Fibroblast of lung (primary cell): ENCODE measurements around the gene PPFIBP1. TPM values are rescaled to one million over a fixed set of nuclear protein-coding genes. Genes with fewer than 3 reads are reported as not detected.

Experiments
- DNase-seq, 2 donors: peaks; one replicate each; pipeline versions ENCODE4 v3.0.0 to v3.0.0-alpha.2; 2010; ENCODE audit warnings: low read depth in 2 of 2
- H2AFZ ChIP-seq: 2 replicates; pipeline ENCODE4 v1.5.1; 2012; ENCODE audit warnings: low read length, control low read depth, inconsistent platforms
- H3K27ac ChIP-seq: 2 replicates; pipeline ENCODE4 v1.5.1; 2011; ENCODE audit warnings: low read length, control low read depth; ENCODE audit not compliant: insufficient read depth
- H3K27me3 ChIP-seq: 2 replicates; pipeline ENCODE4 v1.5.1; 2011; ENCODE audit warnings: mild to moderate bottlenecking, low read length; ENCODE audit not compliant: control insufficient read depth, insufficient read depth
- H3K36me3 ChIP-seq: 2 replicates; pipeline ENCODE4 v1.5.1; 2011; ENCODE audit warnings: low read length; ENCODE audit not compliant: control insufficient read depth, insufficient read depth
- H3K4me1 ChIP-seq: 2 replicates; pipeline ENCODE4 v1.5.1; 2011; ENCODE audit warnings: low read length; ENCODE audit not compliant: control insufficient read depth, insufficient read depth; ENCODE audit errors: extremely low read depth
- H3K4me2 ChIP-seq: 2 replicates; pipeline ENCODE4 v1.5.1; 2011; ENCODE audit warnings: low read length, control low read depth; ENCODE audit not compliant: insufficient read depth; ENCODE audit errors: extremely low read depth
- H3K4me3 ChIP-seq, 4 experiments: fragments of 200-600 bp in 1 of 4; sonication (generic) in 1 of 4; replicated peaks in 1 of 4; 2 replicates each; pipeline ENCODE4 v1.5.1; 2011 to 2016; ENCODE audit warnings: low read length in 4 of 4, low read depth in 3 of 4, mild to moderate bottlenecking in 3 of 4, control low read depth in 2 of 4, inconsistent platforms in 1 of 4, mixed read lengths in 1 of 4; ENCODE audit not compliant: insufficient read depth in 1 of 4; ENCODE audit errors: control extremely low read depth in 1 of 4
- H3K79me2 ChIP-seq: 2 replicates; pipeline ENCODE4 v1.5.1; 2012; ENCODE audit warnings: mild to moderate bottlenecking, low read length, inconsistent platforms; ENCODE audit not compliant: control insufficient read depth, insufficient read depth
- H3K9ac ChIP-seq: 2 replicates; pipeline ENCODE4 v1.5.1; 2011; ENCODE audit warnings: mild to moderate bottlenecking, low read length, control low read depth; ENCODE audit not compliant: insufficient read depth
- H3K9me3 ChIP-seq: 2 replicates; pipeline ENCODE4 v1.5.1; 2012; ENCODE audit warnings: low read depth, low read length; ENCODE audit not compliant: control insufficient read depth, insufficient read depth
- H4K20me1 ChIP-seq: 2 replicates; pipeline ENCODE4 v1.5.1; 2011; ENCODE audit warnings: low read length; ENCODE audit not compliant: control insufficient read depth, insufficient read depth; ENCODE audit errors: extremely low read depth
- CTCF ChIP-seq, 2 donors: IDR thresholded peaks in 1 of 2; conservative IDR thresholded peaks in 1 of 2; 1 replicate in 1 of 2; 2 replicates in 1 of 2; pipeline ENCODE4 v1.5.1; 2011 to 2012; ENCODE audit warnings: low read length in 2 of 2, control low read depth in 1 of 2, inconsistent platforms in 1 of 2, low read depth in 1 of 2, mild to moderate bottlenecking in 1 of 2
- EZH2 ChIP-seq: IDR thresholded peaks from 2 replicates; pipeline ENCODE4 v1.5.1; 2012; ENCODE audit warnings: low read length, control low read depth, mild to moderate bottlenecking; ENCODE audit errors: missing control alignments
- polyA plus RNA-seq, 2 donors: library from polyadenylated mRNA; depleted of rRNA in 1 of 2; stranded (reverse) in 1 of 2; unstranded in 1 of 2; fragments of >200 nt; gene quantifications; 2 replicates each; pipeline ENCODE4 v1.2.1, GENCODE V29; 2011 to 2012; ENCODE audit warnings: missing spikeins in 1 of 2
- total RNA-seq: library from RNA; depleted of rRNA; stranded (reverse); fragments of >200 nt; gene quantifications from 2 replicates; pipeline ENCODE4 v1.2.1, GENCODE V29; 2014

The PPFIBP1 gene
- total and polyA plus RNA-seq, 2 donors (not counting 1 experiment from before 2014, with no cell fraction given): 65.1 to 93.0 TPM

- no peak overlapping the region for H3K4me3 ChIP-seq
- H4K20me1 ChIP-seq: no peaks in the 10 kb centered on the region
- no peak overlapping the region for H3K4me2 ChIP-seq
- H3K9me3 ChIP-seq: no peaks in the 10 kb centered on the region
- no peaks in the 10 kb centered on the region for H3K4me1 ChIP-seq
- TF ChIP-seq CTCF (conservative IDR thresholded peaks at IDR 0.05 in 1 of 2, IDR thresholded peaks at IDR 0.05 in 1 of 2; ENCODE audit: low read depth in 1 of 2, low read length in 2 of 2): no peak
- no peak for TF ChIP-seq EZH2
- H3K79me2 ChIP-seq: no peaks in the 10 kb centered on the region
- H3K36me3 ChIP-seq: peaks cover 4% of the 10 kb centered on the region
- H3K9ac ChIP-seq: no peak overlapping the region
- H2AFZ ChIP-seq: no peak overlapping the region
- DNase-seq: peak; percentile 72 to 88
- no peak overlapping the region for H3K27ac ChIP-seq
- no peaks in the 10 kb centered on the region for H3K27me3 ChIP-seq
These were observed 120.3 kb downstream of the PPFIBP1 start for GRCh38 chr12:27644158-27644845.

- Histone ChIP-seq H3K27ac (no peak overlapping the region), H4K20me1 (no peaks in the 10 kb centered on the region), H2AFZ (no peak overlapping the region), H3K9me3 (no peaks in the 10 kb centered on the region), H3K4me1 (no peaks in the 10 kb centered on the region), H3K79me2 (no peaks in the 10 kb centered on the region), H3K36me3 (peaks cover 4% of the 10 kb centered on the region), H3K9ac (no peak overlapping the region), H3K4me3 (no peak overlapping the region), H3K4me2 (no peak overlapping the region), H3K27me3 (no peaks in the 10 kb centered on the region)
- TF ChIP-seq EZH2 (no peak), CTCF (conservative IDR thresholded peaks at IDR 0.05 in 1 of 2, IDR thresholded peaks at IDR 0.05 in 1 of 2; ENCODE audit: low read depth in 1 of 2, low read length in 2 of 2) (no peak)
- DNase-seq: peak in 1 of 2 donors; percentile 35
These were observed 121.7 kb downstream of the PPFIBP1 start for GRCh38 chr12:27645671-27646070.

- Histone ChIP-seq H3K79me2 (no peaks in the 10 kb centered on the region), H3K27me3 (no peaks in the 10 kb centered on the region), H3K4me2 (no peak overlapping the region), H3K9me3 (no peaks in the 10 kb centered on the region), H3K4me1 (no peaks in the 10 kb centered on the region), H3K27ac (no peak overlapping the region), H2AFZ (no peak overlapping the region), H4K20me1 (no peaks in the 10 kb centered on the region), H3K36me3 (peaks cover 4% of the 10 kb centered on the region), H3K4me3 (no peak overlapping the region), H3K9ac (no peak overlapping the region)
- TF ChIP-seq EZH2: no peak
- no peak for TF ChIP-seq CTCF (conservative IDR thresholded peaks at IDR 0.05 in 1 of 2, IDR thresholded peaks at IDR 0.05 in 1 of 2; ENCODE audit: low read depth in 1 of 2, low read length in 2 of 2)
- DNase-seq: no peak
These were observed 122.1 kb downstream of the PPFIBP1 start for GRCh38 chr12:27646149-27646548.
